GM23338 (cell line): ENCODE results near the gene PANK1. TPM values are rescaled to one million over a fixed set of nuclear protein-coding genes. Genes with fewer than 3 reads are reported as not detected.

ENCODE experiments used
- ATAC-seq: fragments of 200-7000 bp; cut with Tn5 transposase; 3 replicates; pipeline ENCODE4 v1.9.1; 2020
- DNase-seq: peaks from one replicate; pipeline ENCODE4 v3.0.0-alpha.2; 2015; ENCODE audit warnings: low spot score
- H2AFZ ChIP-seq: fragments of 200-600 bp; sonication (generic); 2 replicates; pipeline ENCODE4 v1.8.0; 2016; ENCODE audit warnings: antibody characterized with exemption, mild to moderate bottlenecking, moderate library complexity
- H3F3A ChIP-seq: fragments of 200-600 bp; sonication (generic); replicated peaks from 2 replicates; pipeline ENCODE4 v1.8.0; 2017; ENCODE audit warnings: antibody characterized with exemption, mixed run types, low read depth
- H3K27ac ChIP-seq: fragments of 200-600 bp; sonication (generic); 2 replicates; pipeline ENCODE4 v1.6.1; 2016; ENCODE audit warnings: low read depth
- H3K27me3 ChIP-seq: fragments of 200-600 bp; sonication (generic); 2 replicates; pipeline ENCODE4 v1.8.0; 2016; ENCODE audit warnings: mild to moderate bottlenecking, mixed run types, moderate library complexity; ENCODE audit not compliant: insufficient read depth
- H3K36me3 ChIP-seq: fragments of 200-600 bp; sonication (generic); 2 replicates; pipeline ENCODE4 v1.8.0; 2016; ENCODE audit warnings: mild to moderate bottlenecking; ENCODE audit not compliant: insufficient read depth
- H3K4me1 ChIP-seq: fragments of 200-600 bp; sonication (generic); 2 replicates; pipeline ENCODE4 v1.8.0; 2016; ENCODE audit warnings: mild to moderate bottlenecking, moderate library complexity; ENCODE audit not compliant: insufficient read depth
- H3K4me2 ChIP-seq: fragments of 200-600 bp; sonication (generic); 2 replicates; pipeline ENCODE4 v1.7.1; 2017; ENCODE audit warnings: mixed run types
- H3K4me3 ChIP-seq: fragments of 200-600 bp; sonication (generic); 2 replicates; pipeline ENCODE4 v1.6.1; 2016; ENCODE audit warnings: mixed run types
- H3K79me2 ChIP-seq: fragments of 200-600 bp; sonication (generic); replicated peaks from 2 replicates; pipeline ENCODE4 v1.8.0; 2017; ENCODE audit warnings: mild to moderate bottlenecking; ENCODE audit not compliant: insufficient read depth
- H3K9me2 ChIP-seq: fragments of 200-600 bp; sonication (generic); 2 replicates; pipeline ENCODE4 v1.8.0; 2017; ENCODE audit not compliant: insufficient read depth
- H4K20me1 ChIP-seq: fragments of 200-600 bp; sonication (generic); replicated peaks from 2 replicates; pipeline ENCODE4 v1.8.0; 2017; ENCODE audit warnings: mild to moderate bottlenecking; ENCODE audit not compliant: insufficient read depth
- H3K27ac Mint-ChIP-seq: 2 replicates; pipeline ENCODE4 v1.8.0; 2020; ENCODE audit warnings: inconsistent platforms, mild to moderate bottlenecking, moderate library complexity, mixed read lengths
- H3K27me3 Mint-ChIP-seq: 3 replicates; pipeline ENCODE4 v1.8.0; 2022; ENCODE audit warnings: low read depth, mild to moderate bottlenecking, moderate library complexity, mixed read lengths, inconsistent platforms; ENCODE audit not compliant: insufficient read depth, poor library complexity
- H3K36me3 Mint-ChIP-seq: 3 replicates; pipeline ENCODE4 v1.8.0; 2021; ENCODE audit warnings: low read depth, mild to moderate bottlenecking, inconsistent platforms, moderate library complexity, mixed read lengths
- H3K4me1 Mint-ChIP-seq: 3 replicates; pipeline ENCODE4 v1.8.0; 2020; ENCODE audit warnings: mild to moderate bottlenecking, inconsistent platforms, mixed read lengths
- H3K4me3 Mint-ChIP-seq: 3 replicates; pipeline ENCODE4 v1.8.0; 2021; ENCODE audit warnings: moderate library complexity, mild to moderate bottlenecking, inconsistent platforms, mixed read lengths
- H3K9me3 Mint-ChIP-seq: 3 replicates; pipeline ENCODE4 v1.8.0; 2020; ENCODE audit warnings: moderate library complexity, mild to moderate bottlenecking, inconsistent platforms, mixed read lengths
- CREB1 ChIP-seq: fragments of 250-450 bp; sonication (Bioruptor Pico); IDR thresholded peaks from 2 replicates; pipeline ENCODE4 v1.5.0; 2020; ENCODE audit warnings: low read depth, mild to moderate bottlenecking, moderate library complexity
- EZH2phosphoT487 ChIP-seq: fragments of 200-600 bp; sonication (generic); IDR thresholded peaks from one replicate; pipeline ENCODE4 v1.8.1; 2018; ENCODE audit warnings: antibody characterized with exemption; ENCODE audit not compliant: unreplicated experiment
- POLR2AphosphoS5 ChIP-seq: IDR thresholded peaks from 2 replicates; pipeline ENCODE4 v1.6.1; 2016; ENCODE audit warnings: antibody characterized with exemption, low read depth
- polyA plus RNA-seq: library from polyadenylated mRNA; unstranded; fragments of >200 nt; fragmentation: Nextera tagmentation; extraction: Ambion mirVana; gene quantifications from 2 replicates; pipeline ENCODE4 v1.2.1, GENCODE V29; 2016
- total RNA-seq: library from RNA; depleted of rRNA; stranded (reverse); fragments of >200 nt; shearing (Covaris generic); gene quantifications from 2 replicates; pipeline ENCODE4 v1.2.3, GENCODE V29; 2014
- TF ChIP-seq, protein P1 (sequence below): IDR thresholded peaks from one replicate; pipeline ENCODE4 v1.6.1; 2018; ENCODE audit warnings: antibody characterized with exemption; ENCODE audit not compliant: unreplicated experiment
- TF ChIP-seq, protein P2 (sequence below): IDR thresholded peaks from 2 replicates; pipeline ENCODE4 v1.6.1; 2016; ENCODE audit warnings: antibody characterized with exemption
- TF ChIP-seq, protein P3 (sequence below): fragments of 250-450 bp; sonication (Bioruptor Pico); IDR thresholded peaks from 2 replicates; pipeline ENCODE4 v1.5.0; 2020; ENCODE audit warnings: mild to moderate bottlenecking, moderate library complexity
- TF ChIP-seq, protein P4 (sequence below), 2 experiments: fragments of 200-600 bp in 1 of 2; sonication (generic) in 1 of 2; conservative IDR thresholded peaks; 2 replicates each; pipeline versions ENCODE4 v1.5.1 to v1.6.1; 2016 to 2017; ENCODE audit warnings: antibody characterized with exemption in 2 of 2, low read depth in 2 of 2, mild to moderate bottlenecking in 2 of 2, moderate library complexity in 1 of 2

Gene PANK1
- total and polyA plus RNA-seq, 2 experiments from 2014 or later, result 15.2 to 44.7 TPM

DNA sequence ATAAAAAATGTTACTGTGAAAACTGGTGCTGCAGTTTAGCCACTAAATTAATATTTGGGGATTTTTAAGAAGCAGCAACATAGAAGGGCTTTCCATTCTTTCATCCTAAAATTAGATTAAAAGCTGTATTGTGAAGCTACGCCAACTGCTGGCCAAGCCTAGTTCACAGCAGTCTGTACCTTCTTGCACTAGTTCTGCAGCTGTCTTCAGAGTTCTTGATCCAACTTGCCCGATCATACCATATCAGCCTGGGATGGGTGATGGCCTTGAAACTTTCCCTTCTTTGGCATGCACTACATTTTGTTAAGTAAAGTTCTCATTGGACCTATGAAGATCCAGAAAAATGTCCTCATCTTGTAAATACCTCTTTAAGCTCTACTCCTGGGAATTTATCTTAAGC is 20.3 kb upstream of the PANK1 start:
- Histone ChIP-seq H3K4me2 (no peak overlapping the region), H3K4me3 (no peak overlapping the region), H3K27me3 (no peaks in the 10 kb centered on the region), H3F3A (no peaks in the 10 kb centered on the region), H2AFZ (no peak overlapping the region), H3K27ac (no peak overlapping the region), H3K79me2 (no peaks in the 10 kb centered on the region), H3K4me1 (no peaks in the 10 kb centered on the region), H3K9me2 (no peaks in the 10 kb centered on the region), H4K20me1 (no peaks in the 10 kb centered on the region), H3K36me3 (no peaks in the 10 kb centered on the region)
- H3K4me1 Mint-ChIP-seq, result no peaks in the 10 kb centered on the region
- ATAC-seq (no peak), DNase-seq (no peak)
- no peaks in the 10 kb centered on the region for H3K36me3 Mint-ChIP-seq
- no peak overlapping the region for H3K27ac Mint-ChIP-seq
- no peaks in the 10 kb centered on the region for H3K9me3 Mint-ChIP-seq
- H3K27me3 Mint-ChIP-seq, result no peaks in the 10 kb centered on the region
- no peak for TF ChIP-seq CREB1
- TF ChIP-seq EZH2phosphoT487, result no peak
- TF ChIP-seq, protein P1, sequence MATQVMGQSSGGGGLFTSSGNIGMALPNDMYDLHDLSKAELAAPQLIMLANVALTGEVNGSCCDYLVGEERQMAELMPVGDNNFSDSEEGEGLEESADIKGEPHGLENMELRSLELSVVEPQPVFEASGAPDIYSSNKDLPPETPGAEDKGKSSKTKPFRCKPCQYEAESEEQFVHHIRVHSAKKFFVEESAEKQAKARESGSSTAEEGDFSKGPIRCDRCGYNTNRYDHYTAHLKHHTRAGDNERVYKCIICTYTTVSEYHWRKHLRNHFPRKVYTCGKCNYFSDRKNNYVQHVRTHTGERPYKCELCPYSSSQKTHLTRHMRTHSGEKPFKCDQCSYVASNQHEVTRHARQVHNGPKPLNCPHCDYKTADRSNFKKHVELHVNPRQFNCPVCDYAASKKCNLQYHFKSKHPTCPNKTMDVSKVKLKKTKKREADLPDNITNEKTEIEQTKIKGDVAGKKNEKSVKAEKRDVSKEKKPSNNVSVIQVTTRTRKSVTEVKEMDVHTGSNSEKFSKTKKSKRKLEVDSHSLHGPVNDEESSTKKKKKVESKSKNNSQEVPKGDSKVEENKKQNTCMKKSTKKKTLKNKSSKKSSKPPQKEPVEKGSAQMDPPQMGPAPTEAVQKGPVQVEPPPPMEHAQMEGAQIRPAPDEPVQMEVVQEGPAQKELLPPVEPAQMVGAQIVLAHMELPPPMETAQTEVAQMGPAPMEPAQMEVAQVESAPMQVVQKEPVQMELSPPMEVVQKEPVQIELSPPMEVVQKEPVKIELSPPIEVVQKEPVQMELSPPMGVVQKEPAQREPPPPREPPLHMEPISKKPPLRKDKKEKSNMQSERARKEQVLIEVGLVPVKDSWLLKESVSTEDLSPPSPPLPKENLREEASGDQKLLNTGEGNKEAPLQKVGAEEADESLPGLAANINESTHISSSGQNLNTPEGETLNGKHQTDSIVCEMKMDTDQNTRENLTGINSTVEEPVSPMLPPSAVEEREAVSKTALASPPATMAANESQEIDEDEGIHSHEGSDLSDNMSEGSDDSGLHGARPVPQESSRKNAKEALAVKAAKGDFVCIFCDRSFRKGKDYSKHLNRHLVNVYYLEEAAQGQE, result no peak
- TF ChIP-seq, protein P2, sequence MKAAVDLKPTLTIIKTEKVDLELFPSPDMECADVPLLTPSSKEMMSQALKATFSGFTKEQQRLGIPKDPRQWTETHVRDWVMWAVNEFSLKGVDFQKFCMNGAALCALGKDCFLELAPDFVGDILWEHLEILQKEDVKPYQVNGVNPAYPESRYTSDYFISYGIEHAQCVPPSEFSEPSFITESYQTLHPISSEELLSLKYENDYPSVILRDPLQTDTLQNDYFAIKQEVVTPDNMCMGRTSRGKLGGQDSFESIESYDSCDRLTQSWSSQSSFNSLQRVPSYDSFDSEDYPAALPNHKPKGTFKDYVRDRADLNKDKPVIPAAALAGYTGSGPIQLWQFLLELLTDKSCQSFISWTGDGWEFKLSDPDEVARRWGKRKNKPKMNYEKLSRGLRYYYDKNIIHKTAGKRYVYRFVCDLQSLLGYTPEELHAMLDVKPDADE, result no peak
- TF ChIP-seq, protein P3, sequence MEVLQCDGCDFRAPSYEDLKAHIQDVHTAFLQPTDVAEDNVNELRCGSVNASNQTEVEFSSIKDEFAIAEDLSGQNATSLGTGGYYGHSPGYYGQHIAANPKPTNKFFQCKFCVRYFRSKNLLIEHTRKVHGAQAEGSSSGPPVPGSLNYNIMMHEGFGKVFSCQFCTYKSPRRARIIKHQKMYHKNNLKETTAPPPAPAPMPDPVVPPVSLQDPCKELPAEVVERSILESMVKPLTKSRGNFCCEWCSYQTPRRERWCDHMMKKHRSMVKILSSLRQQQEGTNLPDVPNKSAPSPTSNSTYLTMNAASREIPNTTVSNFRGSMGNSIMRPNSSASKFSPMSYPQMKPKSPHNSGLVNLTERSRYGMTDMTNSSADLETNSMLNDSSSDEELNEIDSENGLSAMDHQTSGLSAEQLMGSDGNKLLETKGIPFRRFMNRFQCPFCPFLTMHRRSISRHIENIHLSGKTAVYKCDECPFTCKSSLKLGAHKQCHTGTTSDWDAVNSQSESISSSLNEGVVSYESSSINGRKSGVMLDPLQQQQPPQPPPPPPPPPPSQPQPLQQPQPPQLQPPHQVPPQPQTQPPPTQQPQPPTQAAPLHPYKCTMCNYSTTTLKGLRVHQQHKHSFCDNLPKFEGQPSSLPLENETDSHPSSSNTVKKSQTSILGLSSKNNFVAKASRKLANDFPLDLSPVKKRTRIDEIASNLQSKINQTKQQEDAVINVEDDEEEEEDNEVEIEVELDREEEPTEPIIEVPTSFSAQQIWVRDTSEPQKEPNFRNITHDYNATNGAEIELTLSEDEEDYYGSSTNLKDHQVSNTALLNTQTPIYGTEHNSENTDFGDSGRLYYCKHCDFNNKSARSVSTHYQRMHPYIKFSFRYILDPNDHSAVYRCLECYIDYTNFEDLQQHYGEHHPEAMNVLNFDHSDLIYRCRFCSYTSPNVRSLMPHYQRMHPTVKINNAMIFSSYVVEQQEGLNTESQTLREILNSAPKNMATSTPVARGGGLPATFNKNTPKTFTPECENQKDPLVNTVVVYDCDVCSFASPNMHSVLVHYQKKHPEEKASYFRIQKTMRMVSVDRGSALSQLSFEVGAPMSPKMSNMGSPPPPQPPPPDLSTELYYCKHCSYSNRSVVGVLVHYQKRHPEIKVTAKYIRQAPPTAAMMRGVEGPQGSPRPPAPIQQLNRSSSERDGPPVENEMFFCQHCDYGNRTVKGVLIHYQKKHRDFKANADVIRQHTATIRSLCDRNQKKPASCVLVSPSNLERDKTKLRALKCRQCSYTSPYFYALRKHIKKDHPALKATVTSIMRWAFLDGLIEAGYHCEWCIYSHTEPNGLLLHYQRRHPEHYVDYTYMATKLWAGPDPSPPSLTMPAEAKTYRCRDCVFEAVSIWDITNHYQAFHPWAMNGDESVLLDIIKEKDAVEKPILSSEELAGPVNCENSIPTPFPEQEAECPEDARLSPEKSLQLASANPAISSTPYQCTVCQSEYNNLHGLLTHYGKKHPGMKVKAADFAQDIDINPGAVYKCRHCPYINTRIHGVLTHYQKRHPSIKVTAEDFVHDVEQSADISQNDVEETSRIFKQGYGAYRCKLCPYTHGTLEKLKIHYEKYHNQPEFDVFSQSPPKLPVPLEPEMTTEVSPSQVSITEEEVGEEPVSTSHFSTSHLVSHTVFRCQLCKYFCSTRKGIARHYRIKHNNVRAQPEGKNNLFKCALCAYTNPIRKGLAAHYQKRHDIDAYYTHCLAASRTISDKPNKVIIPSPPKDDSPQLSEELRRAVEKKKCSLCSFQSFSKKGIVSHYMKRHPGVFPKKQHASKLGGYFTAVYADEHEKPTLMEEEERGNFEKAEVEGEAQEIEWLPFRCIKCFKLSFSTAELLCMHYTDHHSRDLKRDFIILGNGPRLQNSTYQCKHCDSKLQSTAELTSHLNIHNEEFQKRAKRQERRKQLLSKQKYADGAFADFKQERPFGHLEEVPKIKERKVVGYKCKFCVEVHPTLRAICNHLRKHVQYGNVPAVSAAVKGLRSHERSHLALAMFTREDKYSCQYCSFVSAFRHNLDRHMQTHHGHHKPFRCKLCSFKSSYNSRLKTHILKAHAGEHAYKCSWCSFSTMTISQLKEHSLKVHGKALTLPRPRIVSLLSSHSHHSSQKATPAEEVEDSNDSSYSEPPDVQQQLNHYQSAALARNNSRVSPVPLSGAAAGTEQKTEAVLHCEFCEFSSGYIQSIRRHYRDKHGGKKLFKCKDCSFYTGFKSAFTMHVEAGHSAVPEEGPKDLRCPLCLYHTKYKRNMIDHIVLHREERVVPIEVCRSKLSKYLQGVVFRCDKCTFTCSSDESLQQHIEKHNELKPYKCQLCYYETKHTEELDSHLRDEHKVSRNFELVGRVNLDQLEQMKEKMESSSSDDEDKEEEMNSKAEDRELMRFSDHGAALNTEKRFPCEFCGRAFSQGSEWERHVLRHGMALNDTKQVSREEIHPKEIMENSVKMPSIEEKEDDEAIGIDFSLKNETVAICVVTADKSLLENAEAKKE, result no peak
- TF ChIP-seq, protein P4, sequence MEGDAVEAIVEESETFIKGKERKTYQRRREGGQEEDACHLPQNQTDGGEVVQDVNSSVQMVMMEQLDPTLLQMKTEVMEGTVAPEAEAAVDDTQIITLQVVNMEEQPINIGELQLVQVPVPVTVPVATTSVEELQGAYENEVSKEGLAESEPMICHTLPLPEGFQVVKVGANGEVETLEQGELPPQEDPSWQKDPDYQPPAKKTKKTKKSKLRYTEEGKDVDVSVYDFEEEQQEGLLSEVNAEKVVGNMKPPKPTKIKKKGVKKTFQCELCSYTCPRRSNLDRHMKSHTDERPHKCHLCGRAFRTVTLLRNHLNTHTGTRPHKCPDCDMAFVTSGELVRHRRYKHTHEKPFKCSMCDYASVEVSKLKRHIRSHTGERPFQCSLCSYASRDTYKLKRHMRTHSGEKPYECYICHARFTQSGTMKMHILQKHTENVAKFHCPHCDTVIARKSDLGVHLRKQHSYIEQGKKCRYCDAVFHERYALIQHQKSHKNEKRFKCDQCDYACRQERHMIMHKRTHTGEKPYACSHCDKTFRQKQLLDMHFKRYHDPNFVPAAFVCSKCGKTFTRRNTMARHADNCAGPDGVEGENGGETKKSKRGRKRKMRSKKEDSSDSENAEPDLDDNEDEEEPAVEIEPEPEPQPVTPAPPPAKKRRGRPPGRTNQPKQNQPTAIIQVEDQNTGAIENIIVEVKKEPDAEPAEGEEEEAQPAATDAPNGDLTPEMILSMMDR (conservative IDR thresholded peaks at IDR 0.05; ENCODE audit: low read depth in 2 of 2), result peak in 1 of 2 experiments; percentile 22; a peak in 2 of 4 replicates
- TF ChIP-seq POLR2AphosphoS5, result no peak
- H3K4me3 Mint-ChIP-seq, result no peak overlapping the region
